Testis (tissue), 2 donors: Measurements from ENCODE around the gene ABTB1.

Source experiments
- CTCF ChIP-seq, 3 experiments: fragments of 450-650 bp in 2 of 3; fragments of 200-600 bp in 1 of 3; sonication (generic) in 1 of 3; IDR thresholded peaks; one replicate each; pipeline ENCODE4 v1.5.1; 2016 to 2019; ENCODE audit warnings: antibody characterized with exemption in 3 of 3, mild to moderate bottlenecking in 2 of 3, moderate library complexity in 1 of 3
- POLR2A ChIP-seq: fragments of 450-650 bp; IDR thresholded peaks from one replicate; pipeline ENCODE4 v1.6.1; 2017; ENCODE audit warnings: antibody characterized with exemption, mild to moderate bottlenecking, moderate library complexity

GRCh38 chr3:127625821-127626220, 46.9 kb upstream of the ABTB1 start:
- TF ChIP-seq CTCF (IDR thresholded peaks at IDR 0.05) (no peak), POLR2A (no peak)
